A673 (cell line): ENCODE results near the gene PEX5L. TPM values are rescaled to one million over a fixed set of nuclear protein-coding genes. Genes with fewer than 3 reads are reported as not detected.

ENCODE experiments used
- BruUV-seq: library from RNA; stranded (reverse); fragments of 400-500 nt; replicated peaks from 2 replicates; lab custom pipeline; 2021; lab: Mats Ljungman, UMichigan
- CTCF ChIA-PET: fragments of 300-600 bp; sonication (Branson Sonifier 250); formaldehyde crosslinking; loops from one replicate; lab custom pipeline; 2022; ENCODE audit warnings: antibody characterized with exemption; lab: Charles Lee
- POLR2A ChIA-PET: fragments of 300-600 bp; sonication (Branson Sonifier 250); formaldehyde crosslinking; loops from one replicate; lab custom pipeline; 2022; ENCODE audit warnings: antibody characterized with exemption; ENCODE audit not compliant: low non-redundant PET; lab: Charles Lee
- DNase-seq: peaks from one replicate; pipeline ENCODE4 v3.0.0-alpha.2; 2015; ENCODE audit warnings: low spot score
- H3K27ac ChIP-seq: fragments of 200-600 bp; sonication (generic); 2 replicates; pipeline ENCODE4 v1.5.1; 2016; ENCODE audit warnings: mixed run types, low read depth, mild to moderate bottlenecking, mixed read lengths, antibody characterized with exemption, low read length; ENCODE audit not compliant: poor library complexity, severe bottlenecking
- H3K27me3 ChIP-seq: fragments of 200-600 bp; sonication (generic); replicated peaks from 2 replicates; pipeline ENCODE4 v1.6.1; 2017; ENCODE audit warnings: mixed run types, low read depth, mild to moderate bottlenecking, mixed read lengths, antibody characterized with exemption, low read length; ENCODE audit not compliant: insufficient read depth, poor library complexity
- H3K36me3 ChIP-seq: fragments of 200-600 bp; sonication (generic); 2 replicates; pipeline ENCODE4 v1.6.1; 2016; ENCODE audit warnings: mixed run types, mild to moderate bottlenecking, mixed read lengths, antibody characterized with exemption, low read length; ENCODE audit not compliant: insufficient read depth, poor library complexity, severe bottlenecking
- H3K4me1 ChIP-seq: fragments of 200-600 bp; sonication (generic); 2 replicates; pipeline ENCODE4 v1.6.1; 2017; ENCODE audit warnings: mixed run types, mild to moderate bottlenecking, mixed read lengths, antibody characterized with exemption, low read length; ENCODE audit not compliant: insufficient read depth, poor library complexity, severe bottlenecking
- H3K4me3 ChIP-seq: fragments of 200-600 bp; sonication (generic); 2 replicates; pipeline ENCODE4 v1.5.1; 2016; ENCODE audit warnings: low read depth, mixed run types, mild to moderate bottlenecking, mixed read lengths, low read length; ENCODE audit not compliant: poor library complexity, severe bottlenecking
- H3K9me3 ChIP-seq: fragments of 200-600 bp; sonication (generic); 2 replicates; pipeline ENCODE4 v1.6.1; 2016; ENCODE audit warnings: mixed run types, low read depth, mild to moderate bottlenecking, mixed read lengths, antibody characterized with exemption, low read length; ENCODE audit not compliant: poor library complexity, severe bottlenecking
- CTCF ChIP-seq: fragments of 300-800, 200-600 bp; sonication (generic); conservative IDR thresholded peaks from 2 replicates; pipeline ENCODE4 v1.5.1; 2017; ENCODE audit warnings: low read depth, mild to moderate bottlenecking, antibody characterized with exemption, low read length, moderate library complexity, mixed read lengths
- EZH2 ChIP-seq: fragments of 200-600 bp; sonication (generic); IDR thresholded peaks from 2 replicates; pipeline ENCODE4 v1.6.1; 2017; ENCODE audit warnings: borderline replicate concordance, low read depth, mild to moderate bottlenecking, mixed read lengths, antibody characterized with exemption, low read length; ENCODE audit not compliant: poor library complexity, severe bottlenecking
- intact Hi-C: fragments of 100-400 bp; cut with micrococcal nuclease; formaldehyde crosslinking; loops from one replicate; pipeline ENCODE4 v1.10.0; 2022; ENCODE audit not compliant: unreplicated experiment
- total RNA-seq: library from RNA; stranded (reverse); gene quantifications from 2 replicates; pipeline ENCODE4 v1.2.3, GENCODE V29; 2021

PEX5L gene
- total RNA-seq, 1 experiment from 2014 or later: not detected

DNA sequence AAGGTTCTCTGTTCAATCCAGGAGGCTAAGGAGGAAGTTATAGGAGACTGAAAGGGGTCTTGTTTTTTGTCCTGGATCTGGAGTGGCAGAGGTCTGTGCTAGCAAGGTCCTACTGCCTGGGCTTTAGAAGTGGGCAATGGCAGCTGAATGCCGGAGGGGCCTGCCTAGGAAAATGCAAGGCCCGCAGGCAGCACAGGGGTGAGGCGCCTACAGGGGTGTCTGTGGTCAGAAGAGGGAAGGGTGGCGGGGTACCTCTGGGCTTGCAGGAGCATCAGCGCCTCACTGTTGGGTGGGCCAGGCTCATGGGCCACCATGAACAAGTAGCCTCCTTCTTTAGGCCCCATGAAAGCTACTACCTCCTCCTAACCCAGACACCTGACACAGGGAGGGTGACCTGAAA, 175.4 kb downstream of the PEX5L start:
- BruUV-seq: no TSS peak
- TF ChIP-seq EZH2 (no peak), CTCF (no peak)
- intact Hi-C loops: no loop called here
- POLR2A ChIA-PET: no interaction called here
- Histone ChIP-seq H3K27ac (no peak overlapping the region), H3K9me3 (no peaks in the 10 kb centered on the region), H3K4me1 (peaks cover 12% of the 10 kb centered on the region), H3K27me3 (no peaks in the 10 kb centered on the region), H3K36me3 (no peaks in the 10 kb centered on the region), H3K4me3 (no peak overlapping the region)
- no peak for DNase-seq
- CTCF ChIA-PET: no interaction called here

- POLR2A ChIA-PET: no interaction called here
- Histone ChIP-seq H3K27ac (no peak overlapping the region), H3K4me3 (no peak overlapping the region), H3K27me3 (no peaks in the 10 kb centered on the region), H3K36me3 (no peaks in the 10 kb centered on the region), H3K4me1 (peaks cover 4% of the 10 kb centered on the region), H3K9me3 (no peaks in the 10 kb centered on the region)
- BruUV-seq: no TSS peak
- TF ChIP-seq CTCF (no peak), EZH2 (no peak)
- intact Hi-C loops: no loop called here
- CTCF ChIA-PET: no interaction called here
- no peak for DNase-seq
These were observed 176.2 kb downstream of the PEX5L start for GRCh38 chr3:179860275-179861107.

DNA sequence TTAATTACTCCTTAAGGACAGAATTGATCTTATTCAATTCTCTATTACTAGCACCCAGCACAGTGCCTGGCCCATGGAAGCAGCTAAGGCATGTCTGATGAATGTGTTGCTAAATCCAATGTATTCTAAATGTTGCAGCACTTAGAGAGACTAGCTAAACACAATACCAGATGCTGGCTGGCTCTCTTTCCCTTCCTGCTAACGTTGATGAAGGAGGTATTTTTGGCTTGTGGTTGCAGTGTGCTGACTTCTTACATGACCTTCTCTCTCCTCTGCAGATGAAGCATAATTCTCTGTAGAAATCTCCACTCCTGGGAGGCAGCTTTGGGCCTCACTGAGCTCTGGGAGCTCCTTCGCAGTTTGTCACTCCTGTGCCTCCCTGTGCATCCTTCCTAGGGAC, 183.6 kb downstream of the PEX5L start:
- TF ChIP-seq CTCF (no peak), EZH2 (no peak)
- no TSS peak for BruUV-seq
- no peaks in the 10 kb centered on the region for H3K27me3 ChIP-seq
- no peaks in the 10 kb centered on the region for H3K4me1 ChIP-seq
- ChIA-PET CTCF (no interaction called here), POLR2A (no interaction called here)
- no peaks in the 10 kb centered on the region for H3K36me3 ChIP-seq
- DNase-seq: no peak
- intact Hi-C loops: no loop called here
- no peak overlapping the region for H3K27ac ChIP-seq
- H3K4me3 ChIP-seq: no peak overlapping the region
- H3K9me3 ChIP-seq: no peaks in the 10 kb centered on the region
